Fibroblast of skin of left biceps (primary cell): ENCODE results near the gene ANKRD22.

Experiments
- DNase-seq, 2 experiments: peaks; one replicate each; pipeline ENCODE4 v3.0.0-alpha.2; 2013; ENCODE audit warnings: low read depth in 2 of 2

The ANKRD22 gene

GRCh38 chr10:88851706-88852105 is at the start of gene ANKRD22:
Gene ANKRD22, minus strand, starts transcription at chr10:88851844. Its CDS starts 237 bp downstream, at chr10:88851607.
- no peak for DNase-seq

DNA sequence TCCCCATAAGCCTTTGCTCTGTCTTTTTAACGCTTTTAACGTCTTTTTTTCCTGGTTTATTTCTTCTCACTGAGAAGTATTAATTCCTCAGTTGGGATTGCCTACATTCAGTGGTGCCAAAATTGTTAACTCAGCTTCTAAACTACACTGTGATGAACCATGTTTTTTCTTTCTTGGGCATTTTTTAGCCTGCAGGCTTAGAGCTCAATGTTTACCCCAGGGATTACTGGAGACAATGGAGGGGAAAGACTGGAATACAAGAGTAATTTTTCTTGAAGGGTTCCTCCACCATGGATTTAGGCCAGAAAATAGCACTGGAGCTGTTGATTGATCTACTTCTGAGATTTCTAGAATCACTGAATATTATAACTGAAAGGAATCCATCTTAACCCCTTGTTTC is 48.2 kb upstream of the ANKRD22 start:
- DNase-seq = no peak

- DNase-seq = no peak
Measured at GRCh38 chr10:88898727-88899126, 47.1 kb upstream of the ANKRD22 start.

- no peak for DNase-seq
Measured at GRCh38 chr10:88896994-88897853, 45.6 kb upstream of the ANKRD22 start.

DNA sequence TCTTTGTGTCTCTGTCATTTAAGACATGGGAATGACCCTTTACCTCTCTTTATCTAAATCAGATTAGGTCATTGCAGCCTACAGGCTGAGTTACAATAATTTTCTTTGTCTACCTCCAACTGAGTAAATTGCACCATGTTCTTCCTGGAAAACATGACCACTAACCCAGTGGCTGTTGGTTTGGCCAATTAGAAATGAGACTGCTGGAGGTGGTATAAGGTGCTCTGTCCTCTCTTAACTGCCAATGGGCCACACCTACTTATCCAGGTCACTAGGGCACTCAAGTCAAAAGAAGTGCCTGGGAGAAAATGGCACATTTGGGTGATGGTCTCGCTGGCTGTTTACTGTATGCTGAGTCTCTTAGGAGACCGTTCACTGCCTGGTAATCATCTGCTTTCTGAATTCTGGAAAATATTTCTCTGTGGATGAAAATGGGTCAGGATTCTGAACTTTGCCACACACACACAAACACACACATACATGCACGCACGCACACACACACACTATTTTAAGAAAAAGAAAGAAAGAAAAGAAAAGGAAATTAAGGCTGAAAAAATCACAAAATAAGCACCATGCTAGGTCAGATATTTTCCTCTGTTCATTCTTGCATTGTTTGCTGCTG is 44.8 kb upstream of the ANKRD22 start:
- DNase-seq = no peak

GRCh38 chr10:88895250-88895649 is 43.6 kb upstream of the ANKRD22 start:
- DNase-seq = no peak

DNA sequence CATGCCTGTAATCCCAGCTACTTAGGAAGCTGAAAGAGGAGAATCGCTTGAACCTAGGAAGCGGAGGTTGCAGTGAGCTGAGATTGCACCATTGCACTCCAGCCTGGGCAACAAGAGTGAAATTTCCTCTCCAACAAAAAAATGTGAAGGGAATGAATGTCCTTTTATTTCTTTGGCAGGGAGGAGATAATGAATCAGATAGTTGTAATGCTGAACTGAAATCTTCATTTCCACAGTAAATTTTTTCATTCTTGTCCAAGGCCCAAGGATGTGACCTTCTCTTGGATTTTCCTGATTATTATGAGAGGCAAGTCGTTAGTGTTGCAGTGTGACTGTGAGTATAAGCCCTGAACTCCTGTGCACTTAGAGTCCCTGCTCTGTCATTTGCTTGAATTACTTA is 42.0 kb upstream of the ANKRD22 start:
- DNase-seq = no peak

GRCh38 chr10:88892222-88892967 is 40.8 kb upstream of the ANKRD22 start:
- DNase-seq = no peak

DNA sequence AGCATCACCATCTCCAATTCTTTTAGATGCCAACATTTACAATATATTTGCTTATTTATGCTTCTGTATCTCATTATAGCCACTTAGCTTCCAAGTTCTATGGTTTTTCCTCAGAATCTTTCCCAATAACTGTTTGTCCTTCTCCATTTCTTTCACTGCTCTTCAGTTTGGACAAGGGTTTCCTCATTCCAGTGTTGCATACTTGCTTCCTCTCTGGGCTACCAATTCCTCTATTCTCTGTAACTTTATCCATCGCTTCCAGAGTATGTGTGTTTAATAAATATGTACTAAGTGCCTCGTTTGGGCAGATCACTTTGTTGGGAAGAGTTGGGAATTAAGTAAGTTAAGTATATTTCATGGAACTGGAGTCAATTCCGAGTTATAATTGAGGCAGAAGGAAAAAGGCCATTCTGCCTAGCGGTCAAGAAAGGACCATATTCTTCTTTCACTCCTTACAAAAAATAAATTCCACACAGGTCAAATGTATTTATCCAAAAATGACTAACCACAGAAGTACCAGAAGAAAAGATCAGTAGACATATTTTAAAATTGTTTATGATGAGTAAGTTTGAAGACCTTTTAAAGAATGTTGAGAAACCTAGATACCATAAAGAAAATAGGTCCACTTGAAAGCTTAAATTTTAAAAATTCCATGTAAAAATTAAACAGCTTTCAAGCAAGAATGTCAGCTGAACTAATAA is 39.2 kb upstream of the ANKRD22 start:
- DNase-seq = no peak

DNA sequence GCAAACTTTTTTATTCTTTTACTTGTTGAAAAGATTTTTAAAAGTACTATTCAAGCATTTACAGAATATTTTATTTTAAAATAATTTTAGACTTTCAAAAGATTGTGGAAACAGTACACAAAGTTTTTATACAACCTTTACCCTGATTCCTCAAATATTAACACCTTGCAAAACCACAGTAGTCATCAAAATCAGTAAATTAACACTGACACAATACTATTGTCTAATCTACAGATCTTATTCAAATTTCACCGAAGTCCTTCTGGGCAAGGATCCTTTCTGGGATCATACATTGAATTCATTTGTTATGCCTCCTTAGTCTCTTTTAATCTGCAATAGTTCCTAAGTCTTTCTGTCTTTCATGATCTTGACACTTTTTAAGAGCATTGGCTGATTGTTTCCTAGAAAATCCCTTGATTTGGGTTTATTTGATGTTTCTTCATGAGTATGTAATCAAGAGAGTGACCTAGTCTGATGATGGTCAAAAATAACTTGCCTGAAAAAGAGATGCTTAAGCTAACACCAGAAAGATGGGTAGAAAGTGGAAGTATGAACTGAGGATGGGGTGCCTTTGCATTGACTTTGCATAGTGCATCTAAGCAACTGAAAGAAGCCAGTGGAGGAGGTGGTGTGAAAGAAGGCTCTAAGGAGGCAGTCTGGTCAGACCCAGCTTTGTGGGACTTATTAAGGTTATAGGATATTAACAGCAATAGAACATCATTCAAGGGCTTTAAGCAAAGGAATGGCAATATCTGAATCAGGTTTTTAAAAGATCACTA is 38.1 kb upstream of the ANKRD22 start:
- no peak for DNase-seq

- DNase-seq = no peak
Measured at GRCh38 chr10:88888810-88889445, 37.3 kb upstream of the ANKRD22 start.

DNA sequence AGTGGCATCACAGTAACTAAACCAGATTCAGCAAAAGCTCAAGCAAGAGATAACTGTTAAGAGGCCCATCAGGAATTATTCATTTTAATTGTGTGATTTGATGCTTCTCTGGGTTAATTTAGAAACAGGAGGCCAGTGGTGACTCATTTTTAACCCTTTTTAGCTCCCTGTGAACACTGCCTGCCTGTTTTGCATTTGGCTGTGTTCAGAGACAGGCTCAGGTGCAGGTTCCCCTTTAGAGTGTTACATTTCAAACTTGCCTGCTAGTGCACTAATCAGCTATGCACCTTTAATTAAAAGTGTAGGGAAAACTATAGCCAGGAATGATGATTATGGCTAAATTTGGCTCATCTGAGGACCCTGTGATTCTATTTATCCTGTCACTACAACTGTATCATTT is 34.9 kb upstream of the ANKRD22 start:
- DNase-seq = no peak

- no peak for DNase-seq
Measured at GRCh38 chr10:88883448-88883809, 31.8 kb upstream of the ANKRD22 start.

- peak in 1 of 2 experiments; percentile 44 for DNase-seq
Measured at GRCh38 chr10:88882646-88883447, 31.2 kb upstream of the ANKRD22 start.

DNA sequence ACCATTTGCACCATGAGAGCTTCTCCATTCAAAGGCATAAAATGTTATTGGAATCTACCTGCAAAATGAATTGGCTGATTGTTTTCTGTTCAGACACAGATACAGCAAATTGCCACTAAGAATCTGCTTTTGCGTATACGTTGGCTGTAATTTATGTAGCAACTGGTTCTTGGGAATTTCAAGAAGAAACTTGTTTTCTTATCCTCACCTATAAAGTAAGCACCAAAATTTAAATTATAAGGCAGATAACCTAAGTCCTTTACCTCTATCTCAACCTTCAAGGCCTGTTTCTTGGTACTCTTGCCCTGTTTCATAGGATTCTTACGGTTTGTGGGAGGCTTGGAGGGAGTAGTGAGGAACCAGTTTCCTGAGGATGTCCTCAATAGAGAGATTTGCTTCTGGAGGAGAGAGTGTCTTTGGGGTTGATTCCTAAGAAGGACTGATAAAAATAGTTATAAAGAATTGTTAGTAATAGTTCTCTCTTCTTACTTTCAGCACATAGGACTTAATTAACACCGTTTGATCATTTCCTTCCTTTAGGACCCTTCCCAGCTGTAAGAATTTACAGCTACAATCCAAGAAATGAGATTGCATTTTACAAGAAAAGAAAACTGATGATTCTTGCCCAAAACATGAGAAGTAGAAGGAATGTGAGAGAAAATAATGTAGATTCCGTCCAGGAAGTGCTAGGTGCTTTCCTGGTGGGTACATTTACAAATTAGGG is 30.4 kb upstream of the ANKRD22 start:
- DNase-seq = no peak

DNA sequence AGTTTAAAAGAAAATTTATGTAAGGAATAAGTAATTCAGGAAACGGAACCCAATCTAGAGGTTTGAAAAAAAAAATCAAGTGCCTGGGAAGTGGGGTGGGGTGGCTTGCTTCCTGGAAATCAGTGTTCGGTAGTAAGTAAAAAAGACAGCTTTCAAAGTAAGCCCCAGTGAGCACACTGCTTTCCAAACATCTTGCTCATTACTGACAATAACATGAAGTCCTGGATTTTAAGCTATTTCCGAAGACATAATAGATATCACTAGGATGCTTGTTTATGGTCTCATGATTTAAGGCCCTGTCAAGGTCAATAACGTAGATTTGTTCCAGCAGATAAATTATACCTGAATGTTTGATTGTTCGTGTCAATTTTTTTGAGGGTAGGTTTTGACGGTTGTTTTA is 29.7 kb upstream of the ANKRD22 start:
- DNase-seq = no peak

GRCh38 chr10:88880282-88881076 is 28.8 kb upstream of the ANKRD22 start:
- no peak for DNase-seq

DNA sequence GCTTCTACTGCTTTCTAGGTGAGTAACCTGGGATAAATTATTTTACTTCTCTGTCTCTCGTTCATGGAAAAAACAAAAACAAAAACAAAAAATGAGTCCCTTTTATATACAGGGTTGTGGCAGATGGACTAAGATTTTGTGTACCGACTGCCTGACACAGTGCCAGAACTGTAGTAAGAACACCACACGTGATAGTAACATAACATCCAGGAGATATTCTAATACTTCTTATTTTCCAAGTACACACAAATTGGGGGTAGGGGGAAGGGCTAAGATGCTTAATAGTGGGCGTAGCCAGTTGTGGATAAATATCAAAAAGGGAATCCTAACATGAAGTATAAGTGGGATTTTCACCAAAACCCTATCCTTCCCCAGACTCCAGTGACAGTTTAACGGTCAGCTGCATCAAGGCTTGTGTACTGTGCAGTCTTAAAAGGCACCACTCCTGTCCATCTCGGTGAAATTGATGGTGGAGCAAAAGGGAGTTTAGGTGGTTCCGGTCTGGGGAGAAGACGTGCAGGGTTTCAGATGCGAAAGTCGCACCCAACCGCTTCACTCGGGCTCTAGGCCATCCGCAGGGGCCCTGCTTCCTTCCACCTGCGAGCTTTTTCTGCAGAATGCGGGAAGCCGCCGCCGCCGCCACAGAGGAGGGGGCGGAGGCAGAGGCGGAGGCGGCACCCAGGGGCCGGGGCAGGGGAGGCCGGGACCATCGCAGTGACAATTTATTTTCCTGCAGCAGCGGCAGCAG is 28.1 kb upstream of the ANKRD22 start, which contains the start of gene STAMBPL1:
Gene STAMBPL1 (plus strand): TSS at position 712 of the 748 bp plus-strand sequence. CDS start 21,464 bp downstream, outside the sequence.
- DNase-seq = no peak
